ENCODE results near the gene SLC12A7. TPM values are rescaled to one million over a fixed set of nuclear protein-coding genes. Genes with fewer than 3 reads are reported as not detected.
"Not testable (repeated sequence)": the region's sequence is repeated elsewhere in the genome, so short reads cannot be mapped to it uniquely, and the experiment has no call there.

Gene SLC12A7
- total and polyA plus RNA-seq, 7 donors: 2.3 to 22.0 (median 4.5) TPM

DNA sequence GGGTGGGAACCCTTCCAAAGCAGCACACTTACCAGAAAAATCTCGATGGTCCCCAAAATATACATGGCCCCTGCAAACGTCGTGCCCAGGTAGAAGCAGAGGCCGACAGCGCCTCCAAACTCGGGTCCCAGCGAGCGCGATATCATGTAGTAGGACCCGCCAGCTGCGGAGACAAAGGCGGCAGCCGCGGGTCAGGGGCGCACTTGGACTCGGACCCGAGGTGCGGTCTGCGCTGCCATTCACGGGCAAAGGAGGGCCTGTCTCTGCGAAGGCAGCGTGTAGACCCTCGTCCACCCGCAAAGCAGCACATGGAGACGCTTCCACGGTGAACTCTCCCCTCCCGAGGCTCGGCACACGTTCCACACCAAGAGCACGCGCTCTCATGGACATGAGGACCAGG is 25.0 kb downstream of the SLC12A7 start:
- intact Hi-C loops (cut with DNase I): no loop called here
- WGBS, 3 donors: 93 to 95% (median 94%) methylated on average over 31 of the region's 31 CpGs
- ATAC-seq: no peak
- Histone ChIP-seq H3K9me3 (no peaks in the 10 kb centered on the region), H3K4me3 (no peak overlapping the region), H3K36me3 (ENCODE audit: insufficient read depth in 1 of 2, low read depth in 1 of 2) (peaks cover 0 to 10% of the 10 kb centered on the region in 2 donors), H3K27ac (no peak overlapping the region), H3K27me3 (ENCODE audit: insufficient read depth in 3 of 3, low read length in 2 of 3) (no peaks in the 10 kb centered on the region), H3K4me1 (no peaks in the 10 kb centered on the region)
- DNase-seq: no peak
- TF ChIP-seq, protein P1, sequence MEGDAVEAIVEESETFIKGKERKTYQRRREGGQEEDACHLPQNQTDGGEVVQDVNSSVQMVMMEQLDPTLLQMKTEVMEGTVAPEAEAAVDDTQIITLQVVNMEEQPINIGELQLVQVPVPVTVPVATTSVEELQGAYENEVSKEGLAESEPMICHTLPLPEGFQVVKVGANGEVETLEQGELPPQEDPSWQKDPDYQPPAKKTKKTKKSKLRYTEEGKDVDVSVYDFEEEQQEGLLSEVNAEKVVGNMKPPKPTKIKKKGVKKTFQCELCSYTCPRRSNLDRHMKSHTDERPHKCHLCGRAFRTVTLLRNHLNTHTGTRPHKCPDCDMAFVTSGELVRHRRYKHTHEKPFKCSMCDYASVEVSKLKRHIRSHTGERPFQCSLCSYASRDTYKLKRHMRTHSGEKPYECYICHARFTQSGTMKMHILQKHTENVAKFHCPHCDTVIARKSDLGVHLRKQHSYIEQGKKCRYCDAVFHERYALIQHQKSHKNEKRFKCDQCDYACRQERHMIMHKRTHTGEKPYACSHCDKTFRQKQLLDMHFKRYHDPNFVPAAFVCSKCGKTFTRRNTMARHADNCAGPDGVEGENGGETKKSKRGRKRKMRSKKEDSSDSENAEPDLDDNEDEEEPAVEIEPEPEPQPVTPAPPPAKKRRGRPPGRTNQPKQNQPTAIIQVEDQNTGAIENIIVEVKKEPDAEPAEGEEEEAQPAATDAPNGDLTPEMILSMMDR (IDR thresholded peaks at IDR 0.05): no peak

DNA sequence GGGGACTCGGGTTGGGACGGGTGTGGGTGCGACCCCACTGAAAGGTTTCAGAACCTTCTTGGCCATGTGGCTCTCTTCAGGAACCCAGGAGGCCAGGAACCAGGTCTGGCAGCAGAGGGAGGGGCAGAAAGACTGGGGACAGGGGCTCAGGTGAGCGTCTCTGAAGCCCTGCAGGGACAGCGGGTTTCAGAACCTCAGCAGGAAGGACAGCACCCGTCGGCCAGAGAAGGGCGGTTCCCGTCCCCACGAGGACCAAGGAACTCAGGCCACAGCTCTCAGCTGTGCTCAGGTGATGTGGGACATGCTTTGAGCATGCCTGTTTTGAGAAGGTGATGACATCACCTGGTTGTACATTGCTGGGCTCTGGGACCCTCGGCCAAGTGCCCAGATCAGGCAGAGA is 25.7 kb downstream of the SLC12A7 start:
- WGBS, 3 donors: 76 to 90% (median 86%) methylated on average over 10 to 11 of the region's 11 CpGs
- Histone ChIP-seq H3K4me1 (no peaks in the 10 kb centered on the region), H3K36me3 (ENCODE audit: insufficient read depth in 1 of 2, low read depth in 1 of 2) (peaks cover 0 to 10% of the 10 kb centered on the region in 2 donors), H3K27ac (no peak overlapping the region), H3K9me3 (no peaks in the 10 kb centered on the region), H3K4me3 (no peak overlapping the region), H3K27me3 (ENCODE audit: insufficient read depth in 3 of 3, low read length in 2 of 3) (no peaks in the 10 kb centered on the region)
- intact Hi-C loops (cut with DNase I): no loop called here
- ATAC-seq (no peak), DNase-seq (no peak)
- TF ChIP-seq, protein P1 (IDR thresholded peaks at IDR 0.05): no peak

DNA sequence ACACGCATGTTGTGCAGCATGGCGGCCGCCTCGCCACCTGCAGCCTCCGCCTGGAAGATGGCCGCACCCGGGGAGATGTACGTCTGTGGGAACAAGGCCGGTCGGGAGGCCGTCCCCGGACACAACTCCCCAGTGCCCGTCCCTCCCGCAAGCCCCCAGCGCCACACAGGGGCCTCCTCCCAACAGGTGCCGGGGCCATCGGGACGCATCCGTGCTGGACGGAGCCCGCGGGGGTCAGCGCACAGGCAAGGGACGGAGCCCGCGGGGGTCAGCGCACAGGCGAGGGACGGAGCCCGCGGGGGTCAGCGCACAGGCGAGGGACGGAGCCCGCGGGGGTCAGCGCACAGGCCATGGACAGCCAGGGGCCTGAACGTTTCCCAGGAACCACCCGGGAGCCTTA is 26.5 kb downstream of the SLC12A7 start:
- 93 to 95% (median 95%) methylated on average over 36 to 39 of the region's 39 CpGs for WGBS, 3 donors
- Histone ChIP-seq H3K27me3 (ENCODE audit: insufficient read depth in 3 of 3, low read length in 2 of 3) (no peaks in the 10 kb centered on the region), H3K4me3 (no peak overlapping the region), H3K27ac (no peak overlapping the region), H3K9me3 (no peaks in the 10 kb centered on the region), H3K36me3 (ENCODE audit: insufficient read depth in 1 of 2, low read depth in 1 of 2) (peaks cover 0 to 10% of the 10 kb centered on the region in 2 donors), H3K4me1 (no peaks in the 10 kb centered on the region)
- ATAC-seq: no peak
- no peak for DNase-seq
- intact Hi-C loops (cut with DNase I): no loop called here
- TF ChIP-seq, protein P1 (IDR thresholded peaks at IDR 0.05): no peak

DNA sequence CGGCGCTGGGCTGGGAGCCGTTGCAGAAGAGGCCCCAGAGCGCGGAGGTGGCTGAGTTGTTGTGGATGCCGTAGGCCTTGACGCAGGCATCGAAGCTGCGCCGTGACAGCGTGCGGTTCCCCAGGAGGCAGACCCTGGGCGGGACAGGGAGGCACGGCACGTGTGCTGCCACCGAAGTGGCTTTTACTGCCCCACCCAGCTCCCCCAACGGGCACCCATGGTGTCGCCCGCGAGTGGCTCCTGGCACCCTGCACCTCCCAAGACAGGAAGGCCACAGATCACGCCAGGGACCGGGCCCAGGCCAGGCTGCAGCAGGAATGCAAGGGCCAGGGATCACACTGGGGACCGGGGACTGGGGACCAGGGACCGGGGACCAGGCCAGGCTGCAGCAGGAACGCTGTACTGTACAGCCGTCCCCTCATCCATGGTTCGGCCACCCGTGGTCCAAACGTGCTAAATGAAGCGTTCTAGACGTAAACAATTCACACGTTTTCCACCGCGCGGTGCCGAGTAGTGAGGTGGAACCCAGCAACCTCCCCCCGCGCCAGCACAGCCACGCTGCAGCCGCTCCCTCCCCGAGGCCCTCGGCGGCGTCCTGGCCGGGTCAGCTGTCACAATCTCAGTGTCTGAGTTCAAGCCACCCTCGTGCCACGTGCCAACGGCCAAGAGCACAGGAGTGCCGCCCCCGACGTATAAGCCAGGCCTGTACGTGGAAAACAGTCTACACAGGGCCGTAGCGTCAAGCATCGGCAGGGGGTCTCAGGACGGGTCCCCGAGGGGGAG is 27.8 kb downstream of the SLC12A7 start:
- peaks cover 0 to 12% of the 10 kb centered on the region in 2 donors for H3K36me3 ChIP-seq (ENCODE audit: insufficient read depth in 1 of 2, low read depth in 1 of 2)
- no peak overlapping the region for H3K4me3 ChIP-seq
- TF ChIP-seq, protein P1 (IDR thresholded peaks at IDR 0.05): no peak
- intact Hi-C loops (cut with DNase I): no loop called here
- ATAC-seq: no peak
- H3K27me3 ChIP-seq (ENCODE audit: insufficient read depth in 3 of 3, low read length in 2 of 3): no peaks in the 10 kb centered on the region
- no peak overlapping the region for H3K27ac ChIP-seq
- WGBS, 3 donors: 87 to 90% (median 90%) methylated on average over 56 to 57 of the region's 57 CpGs
- DNase-seq: no peak
- no peaks in the 10 kb centered on the region for H3K4me1 ChIP-seq
- H3K9me3 ChIP-seq: no peaks in the 10 kb centered on the region

DNA sequence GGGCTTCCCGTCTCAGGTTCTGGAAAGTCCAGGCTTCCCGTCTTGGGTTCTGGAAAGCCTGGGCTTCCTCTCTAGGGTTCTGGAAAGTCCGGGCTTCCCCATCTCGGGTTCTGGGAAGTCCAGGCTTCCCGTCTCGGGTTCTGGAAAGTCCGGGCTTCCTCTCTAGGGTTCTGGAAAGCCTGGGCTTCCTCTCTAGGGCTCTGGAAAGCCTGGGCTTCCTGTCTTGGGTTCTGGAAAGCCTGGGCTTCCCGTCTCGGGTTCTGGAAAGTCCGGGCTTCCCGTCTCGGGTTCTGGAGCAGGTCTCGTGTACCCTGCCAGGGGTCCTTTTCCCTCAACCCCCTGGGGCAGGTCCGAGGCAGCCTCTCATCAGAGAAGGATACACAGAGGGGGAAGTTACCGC is 28.8 kb downstream of the SLC12A7 start:
- intact Hi-C loops (cut with DNase I); H3K27ac ChIP-seq; DNase-seq; H3K9me3 ChIP-seq; H3K27me3 ChIP-seq (ENCODE audit: insufficient read depth in 3 of 3, low read length in 2 of 3); H3K4me1 ChIP-seq; H3K4me3 ChIP-seq; ATAC-seq: not testable (repeated sequence)
- H3K36me3 ChIP-seq (ENCODE audit: insufficient read depth in 1 of 2, low read depth in 1 of 2): peaks cover 0 to 14% of the 10 kb centered on the region in 2 donors
- WGBS, 3 donors: 72 to 87% (median 85%) methylated on average over 13 to 15 of the region's 15 CpGs
